Measurements from ENCODE around the gene FSIP2.

FSIP2 gene

GRCh38 chr2:185811580-185811979, 73.0 kb downstream of the FSIP2 start:
- Histone ChIP-seq H3K9ac (ENCODE audit: low read depth, low read length) (no peak overlapping the region), H3K27ac (ENCODE audit: low read depth, low read length) (no peak overlapping the region), H3K36me3 (ENCODE audit: insufficient read depth, low read length) (no peaks in the 10 kb centered on the region), H3K27me3 (ENCODE audit: insufficient read depth, low read length) (no peaks in the 10 kb centered on the region), H3K4me1 (ENCODE audit: insufficient read depth, low read length) (no peaks in the 10 kb centered on the region), H3K4me3 (ENCODE audit: low read length) (no peak overlapping the region), H3K9me3 (ENCODE audit: insufficient read depth, low read depth, low read length) (0 out of 2 replicates have a peak, but pooled peaks cover 4% of the 10 kb centered on the region)
- 100% methylated on average over 2 of the region's 2 CpGs for WGBS

GRCh38 chr2:185813707-185814106, 75.1 kb downstream of the FSIP2 start:
- H3K9ac ChIP-seq (ENCODE audit: low read depth, low read length): no peak overlapping the region
- no peak overlapping the region for H3K27ac ChIP-seq (ENCODE audit: low read depth, low read length)
- 84% methylated on average over 2 of the region's 2 CpGs for WGBS
- H3K36me3 ChIP-seq (ENCODE audit: insufficient read depth, low read length): no peaks in the 10 kb centered on the region
- H3K9me3 ChIP-seq (ENCODE audit: insufficient read depth, low read depth, low read length): 0 out of 2 replicates have a peak, but pooled peaks cover 4% of the 10 kb centered on the region
- H3K4me1 ChIP-seq (ENCODE audit: insufficient read depth, low read length): no peaks in the 10 kb centered on the region
- H3K4me3 ChIP-seq (ENCODE audit: low read length): no peak overlapping the region
- H3K27me3 ChIP-seq (ENCODE audit: insufficient read depth, low read length): no peaks in the 10 kb centered on the region

- H3K27me3 ChIP-seq (ENCODE audit: insufficient read depth, low read length): no peaks in the 10 kb centered on the region
- H3K4me1 ChIP-seq (ENCODE audit: insufficient read depth, low read length): no peaks in the 10 kb centered on the region
- no peak overlapping the region for H3K9ac ChIP-seq (ENCODE audit: low read depth, low read length)
- no peak overlapping the region for H3K4me3 ChIP-seq (ENCODE audit: low read length)
- no peak overlapping the region for H3K27ac ChIP-seq (ENCODE audit: low read depth, low read length)
- no peaks in the 10 kb centered on the region for H3K36me3 ChIP-seq (ENCODE audit: insufficient read depth, low read length)
- H3K9me3 ChIP-seq (ENCODE audit: insufficient read depth, low read depth, low read length): no peaks in the 10 kb centered on the region
Measured at GRCh38 chr2:185817991-185818390, 79.4 kb downstream of the FSIP2 start.

- Histone ChIP-seq H3K9me3 (ENCODE audit: insufficient read depth, low read depth, low read length) (no peaks in the 10 kb centered on the region), H3K27me3 (ENCODE audit: insufficient read depth, low read length) (no peaks in the 10 kb centered on the region), H3K9ac (ENCODE audit: low read depth, low read length) (no peak overlapping the region), H3K4me3 (ENCODE audit: low read length) (no peak overlapping the region), H3K36me3 (ENCODE audit: insufficient read depth, low read length) (no peaks in the 10 kb centered on the region), H3K27ac (ENCODE audit: low read depth, low read length) (no peak overlapping the region), H3K4me1 (ENCODE audit: insufficient read depth, low read length) (no peaks in the 10 kb centered on the region)
- WGBS: 93% methylated on average over 3 of the region's 3 CpGs
Measured at GRCh38 chr2:185821467-185821866, 82.9 kb downstream of the FSIP2 start.

- Histone ChIP-seq H3K4me3 (ENCODE audit: low read length) (no peak overlapping the region), H3K9me3 (ENCODE audit: insufficient read depth, low read depth, low read length) (no peaks in the 10 kb centered on the region), H3K9ac (ENCODE audit: low read depth, low read length) (no peak overlapping the region), H3K4me1 (ENCODE audit: insufficient read depth, low read length) (no peaks in the 10 kb centered on the region), H3K27ac (ENCODE audit: low read depth, low read length) (no peak overlapping the region), H3K27me3 (ENCODE audit: insufficient read depth, low read length) (no peaks in the 10 kb centered on the region), H3K36me3 (ENCODE audit: insufficient read depth, low read length) (no peaks in the 10 kb centered on the region)
- WGBS: 100% methylated on average over 1 of the region's 2 CpGs
Measured at GRCh38 chr2:185823773-185824172, 85.2 kb downstream of the FSIP2 start.

- Histone ChIP-seq H3K9me3 (ENCODE audit: insufficient read depth, low read depth, low read length) (no peaks in the 10 kb centered on the region), H3K9ac (ENCODE audit: low read depth, low read length) (no peak overlapping the region), H3K4me3 (ENCODE audit: low read length) (no peak overlapping the region), H3K27ac (ENCODE audit: low read depth, low read length) (no peak overlapping the region), H3K27me3 (ENCODE audit: insufficient read depth, low read length) (no peaks in the 10 kb centered on the region), H3K36me3 (ENCODE audit: insufficient read depth, low read length) (no peaks in the 10 kb centered on the region), H3K4me1 (ENCODE audit: insufficient read depth, low read length) (no peaks in the 10 kb centered on the region)
Measured at GRCh38 chr2:185825557-185825956, 87.0 kb downstream of the FSIP2 start.

- Histone ChIP-seq H3K9me3 (ENCODE audit: insufficient read depth, low read depth, low read length) (no peaks in the 10 kb centered on the region), H3K4me1 (ENCODE audit: insufficient read depth, low read length) (no peaks in the 10 kb centered on the region), H3K36me3 (ENCODE audit: insufficient read depth, low read length) (no peaks in the 10 kb centered on the region), H3K9ac (ENCODE audit: low read depth, low read length) (no peak overlapping the region), H3K27me3 (ENCODE audit: insufficient read depth, low read length) (no peaks in the 10 kb centered on the region), H3K27ac (ENCODE audit: low read depth, low read length) (no peak overlapping the region), H3K4me3 (ENCODE audit: low read length) (no peak overlapping the region)
- 86% methylated on average over 3 of the region's 3 CpGs for WGBS
Measured at GRCh38 chr2:185828326-185828725, 89.7 kb downstream of the FSIP2 start.

- no peaks in the 10 kb centered on the region for H3K4me1 ChIP-seq (ENCODE audit: insufficient read depth, low read length)
- H3K36me3 ChIP-seq (ENCODE audit: insufficient read depth, low read length): 0 out of 2 replicates have a peak, but pooled peaks cover 2% of the 10 kb centered on the region
- H3K9me3 ChIP-seq (ENCODE audit: insufficient read depth, low read depth, low read length): peaks cover 13% of the 10 kb centered on the region; the same call in 1 of the 2 replicates
- no peak overlapping the region for H3K27ac ChIP-seq (ENCODE audit: low read depth, low read length)
- no CpG with 5 or more reads among the region's 1 CpG for WGBS
- H3K4me3 ChIP-seq (ENCODE audit: low read length): no peak overlapping the region
- no peaks in the 10 kb centered on the region for H3K27me3 ChIP-seq (ENCODE audit: insufficient read depth, low read length)
- no peak overlapping the region for H3K9ac ChIP-seq (ENCODE audit: low read depth, low read length)
Measured at GRCh38 chr2:185833864-185834263, 95.3 kb downstream of the FSIP2 start.

GRCh38 chr2:185835974-185836373, 97.4 kb downstream of the FSIP2 start:
- H3K27me3 ChIP-seq (ENCODE audit: insufficient read depth, low read length): no peaks in the 10 kb centered on the region
- 96% methylated on average over 8 of the region's 8 CpGs for WGBS
- H3K9me3 ChIP-seq (ENCODE audit: insufficient read depth, low read depth, low read length): peaks cover 13% of the 10 kb centered on the region; the same call in 1 of the 2 replicates
- no peaks in the 10 kb centered on the region for H3K4me1 ChIP-seq (ENCODE audit: insufficient read depth, low read length)
- H3K27ac ChIP-seq (ENCODE audit: low read depth, low read length): no peak overlapping the region
- H3K36me3 ChIP-seq (ENCODE audit: insufficient read depth, low read length): 0 out of 2 replicates have a peak, but pooled peaks cover 2% of the 10 kb centered on the region
- no peak overlapping the region for H3K4me3 ChIP-seq (ENCODE audit: low read length)
- no peak overlapping the region for H3K9ac ChIP-seq (ENCODE audit: low read depth, low read length)

GRCh38 chr2:185854885-185855284, 116.3 kb downstream of the FSIP2 start:
- no peak overlapping the region for H3K4me3 ChIP-seq (ENCODE audit: low read length)
- H3K9ac ChIP-seq (ENCODE audit: low read depth, low read length): no peak overlapping the region
- no peaks in the 10 kb centered on the region for H3K4me1 ChIP-seq (ENCODE audit: insufficient read depth, low read length)
- H3K27ac ChIP-seq (ENCODE audit: low read depth, low read length): no peak overlapping the region
- no peaks in the 10 kb centered on the region for H3K27me3 ChIP-seq (ENCODE audit: insufficient read depth, low read length)
- WGBS: 97% methylated on average over 4 of the region's 4 CpGs
- H3K36me3 ChIP-seq (ENCODE audit: insufficient read depth, low read length): no peaks in the 10 kb centered on the region
- no peaks in the 10 kb centered on the region for H3K9me3 ChIP-seq (ENCODE audit: insufficient read depth, low read depth, low read length)

- H3K4me3 ChIP-seq (ENCODE audit: low read length): no peak overlapping the region
- no peak overlapping the region for H3K9ac ChIP-seq (ENCODE audit: low read depth, low read length)
- peaks cover 3% of the 10 kb centered on the region; the same call in 1 of the 2 replicates for H3K4me1 ChIP-seq (ENCODE audit: insufficient read depth, low read length)
- H3K27ac ChIP-seq (ENCODE audit: low read depth, low read length): no peak overlapping the region
- no peaks in the 10 kb centered on the region for H3K27me3 ChIP-seq (ENCODE audit: insufficient read depth, low read length)
- H3K36me3 ChIP-seq (ENCODE audit: insufficient read depth, low read length): no peaks in the 10 kb centered on the region
- H3K9me3 ChIP-seq (ENCODE audit: insufficient read depth, low read depth, low read length): no peaks in the 10 kb centered on the region
Measured at GRCh38 chr2:185857691-185858090, 119.1 kb downstream of the FSIP2 start.

- no peak overlapping the region for H3K9ac ChIP-seq (ENCODE audit: low read depth, low read length)
- no peak overlapping the region for H3K27ac ChIP-seq (ENCODE audit: low read depth, low read length)
- no peaks in the 10 kb centered on the region for H3K27me3 ChIP-seq (ENCODE audit: insufficient read depth, low read length)
- H3K9me3 ChIP-seq (ENCODE audit: insufficient read depth, low read depth, low read length): no peaks in the 10 kb centered on the region
- peaks cover 13% of the 10 kb centered on the region for H3K4me1 ChIP-seq (ENCODE audit: insufficient read depth, low read length)
- no peaks in the 10 kb centered on the region for H3K36me3 ChIP-seq (ENCODE audit: insufficient read depth, low read length)
- no peak overlapping the region for H3K4me3 ChIP-seq (ENCODE audit: low read length)
Measured at GRCh38 chr2:185859506-185859905, 120.9 kb downstream of the FSIP2 start.

Data from HUES64 (cell line).